ENCODE data around the gene KIAA1143. TPM values are rescaled to one million over a fixed set of nuclear protein-coding genes. Genes with fewer than 3 reads are reported as not detected.

Gene KIAA1143
- total RNA-seq, 2 experiments from 2014 or later = 18.7 to 39.1 TPM

- ChIA-PET CTCF (ENCODE audit: unreplicated experiment) (no interaction called here), POLR2A (no interaction called here)
- H3K36me3 ChIP-seq (ENCODE audit: insufficient read depth, low read length) = peaks cover 97% of the 10 kb centered on the region
- TF ChIP-seq EZH2phosphoT487 (IDR thresholded peaks at IDR 0.05; ENCODE audit: borderline replicate concordance, low read depth, low read length) (no peak), CTCF (conservative IDR thresholded peaks at IDR 0.05; ENCODE audit: low read length) (no peak)
- intact Hi-C loops (cut with micrococcal nuclease; ENCODE audit: unreplicated experiment) = no loop called here
- H2AFZ ChIP-seq (ENCODE audit: low read length) = no peak overlapping the region
- no peaks in the 10 kb centered on the region for H3K9me2 ChIP-seq (ENCODE audit: insufficient read depth, low read length)
- DNase-seq (ENCODE audit: low spot score) = no peak
- H3K4me3 ChIP-seq (ENCODE audit: low read depth, low read length, poor library complexity, severe bottlenecking) = no peak overlapping the region
- H3K79me2 ChIP-seq (ENCODE audit: insufficient read depth, low read depth, low read length) = no peaks in the 10 kb centered on the region
- H3K4me2 ChIP-seq (ENCODE audit: low read length) = no peak overlapping the region
- no TSS peak for BruUV-seq (replicated peaks)
- H3K9me3 ChIP-seq (ENCODE audit: low read length) = no peaks in the 10 kb centered on the region
- no peaks in the 10 kb centered on the region for H3K4me1 ChIP-seq (ENCODE audit: insufficient read depth, low read length, poor library complexity, severe bottlenecking)
- H4K20me1 ChIP-seq (ENCODE audit: insufficient read depth, low read length) = no peaks in the 10 kb centered on the region
- H3K27ac ChIP-seq (ENCODE audit: low read depth, low read length, poor library complexity, severe bottlenecking) = no peak overlapping the region
Observed at GRCh38 chr3:44803298-44803697, 41.9 kb upstream of the KIAA1143 start.

GRCh38 chr3:44802011-44802410 lies 40.6 kb upstream of the KIAA1143 start:
- Histone ChIP-seq H3K27ac (ENCODE audit: low read depth, low read length, poor library complexity, severe bottlenecking) (no peak overlapping the region), H3K4me2 (ENCODE audit: low read length) (no peak overlapping the region), H3K4me1 (ENCODE audit: insufficient read depth, low read length, poor library complexity, severe bottlenecking) (no peaks in the 10 kb centered on the region), H3K9me3 (ENCODE audit: low read length) (no peaks in the 10 kb centered on the region), H3K79me2 (ENCODE audit: insufficient read depth, low read depth, low read length) (no peaks in the 10 kb centered on the region), H3K36me3 (ENCODE audit: insufficient read depth, low read length) (peaks cover 96% of the 10 kb centered on the region), H3K9me2 (ENCODE audit: insufficient read depth, low read length) (no peaks in the 10 kb centered on the region), H4K20me1 (ENCODE audit: insufficient read depth, low read length) (no peaks in the 10 kb centered on the region), H3K4me3 (ENCODE audit: low read depth, low read length, poor library complexity, severe bottlenecking) (no peak overlapping the region), H2AFZ (ENCODE audit: low read length) (no peak overlapping the region)
- ChIA-PET CTCF (ENCODE audit: unreplicated experiment) (no interaction called here), POLR2A (no interaction called here)
- intact Hi-C loops (cut with micrococcal nuclease; ENCODE audit: unreplicated experiment) = no loop called here
- no TSS peak for BruUV-seq (replicated peaks)
- DNase-seq (ENCODE audit: low spot score) = no peak
- TF ChIP-seq CTCF (conservative IDR thresholded peaks at IDR 0.05; ENCODE audit: low read length) (no peak), EZH2phosphoT487 (IDR thresholded peaks at IDR 0.05; ENCODE audit: borderline replicate concordance, low read depth, low read length) (no peak)

GRCh38 chr3:44795197-44795596 lies 33.8 kb upstream of the KIAA1143 start:
- ChIA-PET CTCF (ENCODE audit: unreplicated experiment) (no interaction called here), POLR2A (no interaction called here)
- Histone ChIP-seq H3K27ac (ENCODE audit: low read depth, low read length, poor library complexity, severe bottlenecking) (no peak overlapping the region), H3K4me2 (ENCODE audit: low read length) (no peak overlapping the region), H3K9me2 (ENCODE audit: insufficient read depth, low read length) (no peaks in the 10 kb centered on the region), H3K79me2 (ENCODE audit: insufficient read depth, low read depth, low read length) (0 out of 2 replicates have a peak, but pooled peaks cover 2% of the 10 kb centered on the region), H4K20me1 (ENCODE audit: insufficient read depth, low read length) (no peaks in the 10 kb centered on the region), H3K36me3 (ENCODE audit: insufficient read depth, low read length) (peaks cover 96% of the 10 kb centered on the region), H3K4me3 (ENCODE audit: low read depth, low read length, poor library complexity, severe bottlenecking) (no peak overlapping the region), H2AFZ (ENCODE audit: low read length) (no peak overlapping the region), H3K4me1 (ENCODE audit: insufficient read depth, low read length, poor library complexity, severe bottlenecking) (no peaks in the 10 kb centered on the region), H3K9me3 (ENCODE audit: low read length) (no peaks in the 10 kb centered on the region)
- no peak for DNase-seq (ENCODE audit: low spot score)
- intact Hi-C loops (cut with micrococcal nuclease; ENCODE audit: unreplicated experiment) = no loop called here
- no peak for TF ChIP-seq CTCF (conservative IDR thresholded peaks at IDR 0.05; ENCODE audit: low read length)
- TF ChIP-seq EZH2phosphoT487 (IDR thresholded peaks at IDR 0.05; ENCODE audit: borderline replicate concordance, low read depth, low read length) = no peak
- no TSS peak for BruUV-seq (replicated peaks)
